IPS-20b (cell line): Measurements from ENCODE around the gene SLC7A6OS.

Experiments
- H3K27ac ChIP-seq: one replicate; pipeline ENCODE4 v1.5.1; 2013; ENCODE audit warnings: low read length
- H3K27me3 ChIP-seq: 2 replicates; pipeline ENCODE4 v1.6.1; 2013; ENCODE audit warnings: mild to moderate bottlenecking, low read length, inconsistent platforms; ENCODE audit not compliant: insufficient read depth
- H3K36me3 ChIP-seq: 2 replicates; pipeline ENCODE4 v1.6.1; 2013; ENCODE audit warnings: low read depth, mild to moderate bottlenecking, inconsistent platforms, low read length, moderate library complexity; ENCODE audit not compliant: insufficient read depth
- H3K4me1 ChIP-seq: 2 replicates; pipeline ENCODE4 v1.6.1; 2013; ENCODE audit warnings: mild to moderate bottlenecking, control low read depth, inconsistent platforms, low read length, moderate library complexity; ENCODE audit not compliant: insufficient read depth
- H3K4me3 ChIP-seq: 2 replicates; pipeline ENCODE4 v1.5.1; 2013; ENCODE audit warnings: mild to moderate bottlenecking, low read length, inconsistent platforms
- H3K9ac ChIP-seq: 2 replicates; pipeline ENCODE4 v1.6.1; 2013; ENCODE audit warnings: low read depth, mild to moderate bottlenecking, inconsistent platforms, low read length, moderate library complexity
- H3K9me3 ChIP-seq: 2 replicates; pipeline ENCODE4 v1.6.1; 2013; ENCODE audit warnings: mild to moderate bottlenecking, low read depth, low read length, inconsistent platforms; ENCODE audit not compliant: insufficient read depth

The SLC7A6OS gene

GRCh38 chr16:68283801-68284598, 26.7 kb downstream of the SLC7A6OS start:
- Histone ChIP-seq H3K4me1 (no peaks in the 10 kb centered on the region), H3K9ac (no peak overlapping the region), H3K27me3 (no peaks in the 10 kb centered on the region), H3K9me3 (no peaks in the 10 kb centered on the region), H3K4me3 (no peak overlapping the region), H3K36me3 (peaks cover 28% of the 10 kb centered on the region), H3K27ac (no peak overlapping the region)

DNA sequence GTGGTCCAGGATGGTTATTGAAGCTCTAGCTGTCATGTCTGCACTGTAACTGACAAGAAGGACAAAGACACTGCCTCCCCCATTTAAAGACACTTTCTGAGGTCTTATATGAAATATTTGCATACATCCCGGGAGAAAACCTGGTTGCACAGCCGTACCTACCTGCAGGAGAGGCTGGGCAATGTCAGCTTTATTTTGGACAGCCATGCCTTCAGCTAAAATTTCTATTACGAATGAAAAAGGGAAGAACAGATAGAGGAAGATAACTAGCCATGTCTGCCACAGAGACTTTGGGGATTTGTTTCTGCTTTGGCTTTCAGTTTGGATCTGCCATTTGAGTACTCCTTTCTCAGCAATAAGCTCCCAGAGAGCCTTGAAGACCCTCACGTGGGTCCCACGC, 27.4 kb downstream of the SLC7A6OS start:
- Histone ChIP-seq H3K27me3 (no peaks in the 10 kb centered on the region), H3K9ac (no peak overlapping the region), H3K27ac (no peak overlapping the region), H3K4me3 (no peak overlapping the region), H3K9me3 (no peaks in the 10 kb centered on the region), H3K36me3 (peaks cover 28% of the 10 kb centered on the region), H3K4me1 (no peaks in the 10 kb centered on the region)

GRCh38 chr16:68282064-68282452, 28.7 kb downstream of the SLC7A6OS start:
- Histone ChIP-seq H3K36me3 (peaks cover 15% of the 10 kb centered on the region; the same call in 1 of the 2 replicates), H3K27me3 (no peaks in the 10 kb centered on the region), H3K9ac (no peak overlapping the region), H3K4me3 (no peak overlapping the region), H3K9me3 (no peaks in the 10 kb centered on the region), H3K27ac (no peak overlapping the region), H3K4me1 (no peaks in the 10 kb centered on the region)

GRCh38 chr16:68281368-68282063, 29.2 kb downstream of the SLC7A6OS start:
- Histone ChIP-seq H3K4me1 (no peaks in the 10 kb centered on the region), H3K36me3 (peaks cover 15% of the 10 kb centered on the region; the same call in 1 of the 2 replicates), H3K27ac (no peak overlapping the region), H3K27me3 (no peaks in the 10 kb centered on the region), H3K9ac (no peak overlapping the region), H3K4me3 (no peak overlapping the region), H3K9me3 (no peaks in the 10 kb centered on the region)

DNA sequence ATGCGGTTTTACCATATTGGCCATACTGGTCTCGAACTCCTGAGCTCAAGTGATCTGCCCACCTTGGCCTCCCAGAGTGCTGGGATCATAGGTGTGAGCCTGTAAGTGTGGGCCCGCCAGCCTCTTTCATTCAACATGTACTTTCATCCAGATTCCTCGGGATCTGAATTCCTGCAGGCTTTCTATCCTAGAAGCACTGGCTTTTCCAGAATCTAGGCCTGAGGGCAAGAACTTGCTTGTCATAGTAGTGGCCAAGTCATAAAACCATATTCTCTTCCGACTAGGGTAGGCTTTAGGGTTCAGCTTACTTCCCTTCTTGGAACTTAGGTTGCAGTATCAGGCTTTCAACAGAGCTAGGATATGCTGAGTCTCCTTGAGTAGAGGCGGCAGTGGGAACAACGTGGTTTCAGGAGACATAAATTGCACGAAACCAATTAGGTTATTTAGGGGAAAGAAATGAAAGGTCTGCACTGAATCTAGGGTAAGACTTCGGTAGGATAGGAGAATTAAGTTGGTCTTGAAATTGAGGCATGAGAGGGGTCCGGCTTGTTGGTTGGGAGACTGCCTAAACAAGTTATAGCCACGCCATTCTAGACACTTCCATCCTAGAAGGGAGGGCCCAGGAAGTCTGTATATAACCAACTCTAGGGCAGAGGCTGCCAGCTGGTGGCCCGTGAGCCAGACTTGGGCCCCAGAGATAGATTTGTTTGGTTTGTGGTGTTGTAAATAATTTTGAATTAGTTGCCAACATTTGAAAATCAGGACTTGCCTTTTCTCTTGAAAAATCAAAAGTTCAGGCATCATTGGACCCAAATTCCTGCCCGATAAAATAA, 30.8 kb downstream of the SLC7A6OS start:
- no peak overlapping the region for H3K27ac ChIP-seq
- H3K9me3 ChIP-seq: no peaks in the 10 kb centered on the region
- H3K4me3 ChIP-seq: no peak overlapping the region
- peaks cover 11% of the 10 kb centered on the region; the same call in 1 of the 2 replicates for H3K36me3 ChIP-seq
- no peak overlapping the region for H3K9ac ChIP-seq
- no peaks in the 10 kb centered on the region for H3K4me1 ChIP-seq
- no peaks in the 10 kb centered on the region for H3K27me3 ChIP-seq

- Histone ChIP-seq H3K9ac (no peak overlapping the region), H3K4me1 (no peaks in the 10 kb centered on the region), H3K4me3 (no peak overlapping the region), H3K36me3 (peaks cover 16% of the 10 kb centered on the region; the same call in 1 of the 2 replicates), H3K9me3 (no peaks in the 10 kb centered on the region), H3K27me3 (no peaks in the 10 kb centered on the region), H3K27ac (no peak overlapping the region)
Observed at GRCh38 chr16:68276223-68276622, 34.5 kb downstream of the SLC7A6OS start.

DNA sequence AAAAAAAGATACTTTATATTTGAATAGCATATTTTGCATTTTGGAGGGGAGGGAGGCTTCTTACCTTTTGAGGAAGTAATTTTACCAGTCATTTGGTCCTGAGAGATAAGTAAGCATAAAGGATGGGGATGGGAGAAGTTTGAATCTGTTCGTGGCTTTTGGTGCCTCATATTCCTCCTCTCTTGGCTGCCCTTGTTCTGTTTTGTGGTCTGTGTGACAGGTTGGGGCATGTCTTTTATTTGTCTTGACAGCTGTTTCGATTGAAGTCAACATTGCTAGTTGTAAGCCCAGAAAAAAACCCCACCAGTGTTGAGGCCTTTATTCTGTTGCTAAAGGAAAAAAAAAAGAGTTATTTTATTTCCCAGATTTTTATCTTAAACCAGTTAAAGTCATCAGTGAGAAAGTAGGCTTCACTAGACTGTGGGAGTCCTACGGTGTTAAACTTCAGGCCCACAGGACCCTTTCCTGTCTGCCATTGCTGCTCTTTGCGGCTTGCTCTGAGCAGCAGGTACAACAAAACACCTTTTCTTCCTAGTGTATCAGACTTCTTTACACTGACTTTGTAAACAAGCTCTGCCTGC, 35.0 kb downstream of the SLC7A6OS start:
- no peak overlapping the region for H3K4me3 ChIP-seq
- H3K4me1 ChIP-seq: no peaks in the 10 kb centered on the region
- H3K27ac ChIP-seq: no peak overlapping the region
- H3K9me3 ChIP-seq: no peaks in the 10 kb centered on the region
- H3K36me3 ChIP-seq: peaks cover 14% of the 10 kb centered on the region; the same call in 1 of the 2 replicates
- H3K9ac ChIP-seq: no peak overlapping the region
- H3K27me3 ChIP-seq: no peaks in the 10 kb centered on the region

DNA sequence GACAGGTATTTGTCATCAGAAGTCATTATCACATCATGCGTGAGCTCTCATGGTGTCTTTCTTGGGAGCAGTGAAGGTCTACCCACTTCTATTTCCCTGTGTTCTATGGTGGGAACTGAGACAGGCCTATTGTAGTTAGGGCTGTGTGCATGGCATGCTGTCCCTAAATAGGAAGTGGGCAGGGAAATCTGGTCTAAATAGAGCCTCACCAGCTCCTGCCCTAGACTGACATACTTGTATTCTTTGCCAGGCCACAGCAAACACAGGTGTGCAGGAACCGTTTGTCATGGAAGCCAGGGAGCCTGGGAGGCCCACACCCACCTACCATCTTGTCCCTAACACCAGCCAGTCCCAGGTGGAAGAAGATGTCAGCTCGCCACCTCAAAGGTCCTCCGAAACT, 36.3 kb downstream of the SLC7A6OS start:
- Histone ChIP-seq H3K27ac (no peak overlapping the region), H3K36me3 (peaks cover 14% of the 10 kb centered on the region; the same call in 1 of the 2 replicates), H3K9me3 (no peaks in the 10 kb centered on the region), H3K4me1 (no peaks in the 10 kb centered on the region), H3K9ac (no peak overlapping the region), H3K4me3 (no peak overlapping the region), H3K27me3 (no peaks in the 10 kb centered on the region)

- Histone ChIP-seq H3K4me1 (no peaks in the 10 kb centered on the region), H3K9me3 (no peaks in the 10 kb centered on the region), H3K27ac (no peak overlapping the region), H3K4me3 (no peak overlapping the region), H3K9ac (no peak overlapping the region), H3K27me3 (no peaks in the 10 kb centered on the region), H3K36me3 (peaks cover 14% of the 10 kb centered on the region; the same call in 1 of the 2 replicates)
Observed at GRCh38 chr16:68273896-68274295, 36.9 kb downstream of the SLC7A6OS start.

DNA sequence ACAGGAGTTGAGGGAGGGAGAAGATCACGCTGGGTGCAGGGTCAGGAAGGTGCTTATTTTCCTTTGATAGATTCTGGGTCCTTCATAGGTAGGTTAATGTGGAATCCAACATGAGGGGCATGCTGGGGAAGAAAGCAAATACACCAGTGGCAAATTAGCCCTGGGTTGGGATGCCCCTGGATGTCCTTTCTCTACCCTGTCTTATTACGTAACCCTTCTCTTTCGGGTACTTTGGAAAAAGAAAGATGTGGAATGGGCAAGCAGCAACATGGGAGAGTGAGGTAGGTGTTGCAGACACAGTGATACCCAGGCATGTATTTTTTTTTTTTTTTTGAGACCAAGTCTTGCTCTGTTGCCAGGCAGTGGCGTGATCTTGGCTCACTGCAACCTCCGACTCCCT, 37.3 kb downstream of the SLC7A6OS start:
- Histone ChIP-seq H3K4me1 (no peaks in the 10 kb centered on the region), H3K27ac (no peak overlapping the region), H3K36me3 (peaks cover 14% of the 10 kb centered on the region; the same call in 1 of the 2 replicates), H3K9ac (no peak overlapping the region), H3K4me3 (no peak overlapping the region), H3K9me3 (no peaks in the 10 kb centered on the region), H3K27me3 (no peaks in the 10 kb centered on the region)

DNA sequence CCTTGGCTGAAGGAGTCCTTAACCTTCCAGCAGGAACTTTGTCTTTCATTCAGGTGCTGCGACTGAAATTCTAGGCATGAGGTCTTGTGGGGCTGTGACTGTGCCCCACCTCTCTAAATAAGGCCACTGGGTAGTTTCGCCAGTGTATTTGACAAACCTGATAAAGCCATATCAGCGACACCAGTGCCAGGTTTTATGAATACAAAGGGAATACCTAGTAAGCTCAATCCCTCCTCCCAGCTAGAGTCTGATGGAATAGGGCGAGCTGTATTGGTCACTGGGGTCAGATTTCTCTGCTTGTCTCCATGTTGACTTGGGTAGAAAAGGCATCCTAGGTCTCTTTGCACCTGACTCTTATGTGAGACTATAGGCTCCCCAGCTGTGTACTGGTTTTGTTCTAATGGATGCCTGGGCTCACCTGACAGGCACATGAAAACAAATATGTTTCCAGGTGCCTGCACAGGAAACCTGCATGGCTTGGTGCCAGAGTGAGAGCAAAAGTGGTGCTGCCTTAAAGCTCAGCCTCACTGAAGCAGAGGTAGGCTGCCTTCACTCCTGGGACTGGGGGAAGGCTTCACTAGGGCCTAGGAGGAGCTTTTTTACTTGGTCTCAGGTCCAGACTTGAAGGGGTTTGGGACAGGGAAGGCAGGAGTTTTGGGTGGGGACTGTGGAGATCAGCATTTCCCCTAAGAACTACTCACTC, 38.1 kb downstream of the SLC7A6OS start:
- H3K36me3 ChIP-seq: peaks cover 14% of the 10 kb centered on the region; the same call in 1 of the 2 replicates
- H3K27ac ChIP-seq: no peak overlapping the region
- H3K4me1 ChIP-seq: peaks cover 7% of the 10 kb centered on the region
- H3K9ac ChIP-seq: no peak overlapping the region
- H3K4me3 ChIP-seq: no peak overlapping the region
- no peaks in the 10 kb centered on the region for H3K27me3 ChIP-seq
- no peaks in the 10 kb centered on the region for H3K9me3 ChIP-seq
